GM18909 (cell line): ENCODE data around the gene IGSF5.

Experiments
- ATAC-seq: cut with Tn5 transposase; IDR thresholded peaks from one replicate; pipeline ENCODE4 v1.9.1; 2021; ENCODE audit warnings: mild to moderate bottlenecking; ENCODE audit not compliant: unreplicated experiment, poor library complexity

The IGSF5 gene

DNA sequence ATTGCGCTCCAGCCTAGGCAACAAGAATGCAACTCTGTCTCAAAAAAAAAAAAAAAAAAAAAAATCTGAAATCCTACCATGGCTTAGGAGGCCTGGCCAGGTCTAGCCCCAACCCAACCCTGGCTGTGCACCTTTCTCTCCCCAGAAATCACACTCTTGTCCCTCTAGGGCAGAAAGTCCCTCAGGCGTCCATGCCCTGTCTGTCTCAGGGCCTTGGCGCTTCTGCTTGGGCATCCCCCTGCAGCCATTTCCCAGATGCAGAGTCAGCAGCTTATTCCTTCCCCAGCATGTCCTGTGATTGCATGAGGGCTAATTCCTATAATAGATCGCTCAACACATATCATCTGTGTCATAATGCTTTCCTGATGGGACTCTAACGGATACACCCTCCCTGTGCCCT is 65.0 kb downstream of the IGSF5 start:
- no peak for ATAC-seq

DNA sequence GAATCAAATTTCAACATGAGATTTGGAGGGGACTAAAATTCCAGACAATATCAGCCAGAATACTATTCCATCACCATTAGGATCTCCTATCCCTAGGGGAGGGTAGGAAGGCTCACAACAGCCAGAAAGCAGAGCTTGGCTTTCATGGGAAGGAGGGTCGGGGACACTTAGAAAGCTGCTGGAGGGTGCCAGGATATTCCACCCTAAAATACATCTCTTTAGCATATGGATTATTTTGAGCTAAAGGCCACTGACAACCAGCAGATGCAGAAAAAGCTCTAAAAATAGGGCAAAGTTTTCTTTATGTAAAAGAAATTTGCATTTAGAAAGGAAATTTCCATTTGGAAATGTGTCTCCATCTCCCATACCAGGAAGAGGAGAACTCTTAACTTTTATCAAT is 68.0 kb downstream of the IGSF5 start:
- no peak for ATAC-seq

DNA sequence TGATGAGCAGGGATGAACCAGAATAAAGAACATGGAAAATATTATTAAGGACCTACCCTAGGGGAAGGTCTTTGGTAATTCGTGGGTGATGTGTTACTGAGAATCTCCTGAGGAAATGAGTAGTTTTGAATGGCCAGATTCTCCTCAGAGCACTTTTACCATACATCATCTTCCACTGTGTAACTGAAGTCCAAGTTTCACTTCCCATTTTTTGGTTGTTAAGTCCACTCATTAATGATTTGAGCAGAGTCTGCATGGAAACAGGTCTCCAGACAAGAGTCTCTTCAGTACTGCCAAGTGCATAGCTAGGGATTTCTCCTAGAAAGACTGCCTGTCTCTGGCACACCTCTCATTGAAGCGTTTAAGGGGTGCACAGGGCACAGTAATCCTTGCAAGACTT is 73.6 kb downstream of the IGSF5 start:
- ATAC-seq, result no peak

DNA sequence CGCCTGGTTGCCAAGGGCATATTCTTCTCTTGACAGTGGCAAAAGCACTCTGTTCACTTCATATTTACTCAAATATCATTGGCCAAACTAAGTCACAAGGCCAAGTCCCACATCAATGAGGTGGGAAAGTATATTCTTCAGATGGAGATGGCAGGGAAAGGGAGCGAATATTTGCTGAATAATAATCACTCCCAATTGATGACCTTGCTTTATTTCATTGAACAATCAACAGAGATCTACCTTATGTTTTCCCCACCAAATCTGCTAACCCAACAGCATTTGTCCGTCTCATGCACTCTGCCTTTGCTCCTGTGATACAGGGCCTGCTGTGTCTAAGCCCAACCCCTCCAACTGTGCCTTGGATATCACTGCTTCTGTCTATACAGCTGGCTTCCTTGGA is 77.1 kb downstream of the IGSF5 start:
- no peak for ATAC-seq

DNA sequence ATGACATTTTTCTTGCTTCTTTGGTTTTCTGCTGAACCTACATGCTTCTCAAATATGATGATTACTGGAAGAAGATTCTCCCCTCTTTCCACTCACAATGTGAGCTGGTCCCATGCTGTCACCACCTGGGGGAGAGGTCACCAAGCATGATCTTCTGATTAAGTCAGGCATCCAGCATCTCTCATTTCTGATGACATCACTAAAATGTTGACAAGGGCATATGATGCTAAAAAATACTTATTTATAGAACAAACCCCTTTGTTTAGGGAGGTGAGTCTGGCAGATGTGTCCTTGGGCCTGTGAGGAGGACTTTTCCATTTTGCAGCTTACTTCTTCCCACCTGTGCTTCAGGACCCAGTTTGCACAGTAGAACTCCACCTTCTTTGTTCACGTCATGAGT is 80.3 kb downstream of the IGSF5 start:
- no peak for ATAC-seq

DNA sequence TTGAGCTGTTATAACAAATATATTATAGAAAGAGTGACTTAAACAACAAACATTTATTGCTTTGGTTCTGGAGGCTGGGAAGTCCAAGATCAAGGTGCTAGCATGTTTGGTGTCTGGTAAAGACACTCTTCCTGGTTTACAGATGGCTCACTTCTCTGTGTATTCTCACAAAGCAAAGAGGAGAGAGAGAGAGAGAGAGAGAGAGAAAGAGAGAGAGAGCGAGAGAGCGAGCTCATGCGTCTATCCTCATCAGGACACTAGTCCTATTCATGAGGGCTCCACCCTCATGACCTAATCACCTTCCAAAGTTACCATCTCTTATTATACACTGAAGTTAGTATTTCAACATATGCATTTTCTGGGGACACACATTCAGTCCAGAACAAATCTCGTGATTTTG is 89.6 kb downstream of the IGSF5 start:
- no peak for ATAC-seq

DNA sequence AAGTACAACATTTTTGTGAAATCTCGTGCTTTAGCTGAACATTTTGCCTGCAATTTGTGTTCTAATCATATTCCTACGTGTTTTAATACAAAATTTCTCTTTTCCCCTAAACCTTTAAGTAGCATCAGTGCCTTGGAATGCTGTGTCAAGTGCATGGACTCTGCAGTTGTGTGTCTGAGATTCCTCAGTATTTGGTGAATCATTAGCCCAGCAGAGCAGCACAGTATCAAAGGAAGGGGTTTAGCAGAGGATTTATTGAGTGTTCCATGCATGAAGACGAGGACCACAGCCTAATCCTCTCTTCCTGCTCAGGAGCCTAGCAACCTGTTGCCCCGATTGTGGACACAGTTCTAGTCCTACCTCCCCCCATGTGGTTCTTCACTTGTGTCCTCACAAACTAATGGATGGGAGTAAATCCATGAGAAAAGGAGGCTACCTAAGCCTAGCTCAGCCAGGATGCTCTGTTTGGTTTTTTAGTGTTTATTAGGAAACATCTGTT is 92.9 kb downstream of the IGSF5 start:
- no peak for ATAC-seq

DNA sequence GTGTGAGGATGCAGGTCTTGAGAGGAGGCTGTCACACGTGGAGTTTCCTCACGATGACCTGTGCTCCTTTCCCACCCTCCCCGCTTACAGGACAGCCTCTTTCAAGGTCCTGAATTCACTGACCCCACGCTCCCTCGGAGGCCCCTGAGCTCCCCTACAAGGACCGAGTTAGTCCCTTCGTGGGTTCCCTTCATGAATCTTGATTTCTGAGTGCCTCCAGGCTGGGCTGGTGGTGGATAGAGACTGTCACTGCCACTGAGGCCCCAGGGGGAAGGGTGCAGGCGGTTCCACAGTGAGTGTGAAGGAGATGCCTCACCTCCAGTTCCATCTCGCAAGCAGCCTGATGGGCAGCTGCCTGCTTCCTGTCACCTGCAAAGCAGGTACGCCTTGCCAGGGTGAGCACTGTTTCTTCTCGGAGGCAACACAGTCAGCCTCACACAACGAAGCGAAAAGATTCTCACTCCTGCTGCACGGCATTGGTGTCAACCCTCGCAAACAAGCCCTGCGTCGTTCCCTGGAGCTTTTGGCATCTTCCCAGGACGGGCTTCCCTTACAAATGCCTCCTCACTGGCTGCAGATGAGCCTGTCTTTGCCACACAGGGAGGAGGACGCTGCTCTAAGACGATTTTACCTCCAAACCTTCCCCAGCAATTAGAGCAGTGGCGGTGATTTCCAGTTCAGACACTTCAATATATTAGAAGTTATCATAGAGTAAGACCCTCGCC is 95.6 kb downstream of the IGSF5 start:
- no peak for ATAC-seq

DNA sequence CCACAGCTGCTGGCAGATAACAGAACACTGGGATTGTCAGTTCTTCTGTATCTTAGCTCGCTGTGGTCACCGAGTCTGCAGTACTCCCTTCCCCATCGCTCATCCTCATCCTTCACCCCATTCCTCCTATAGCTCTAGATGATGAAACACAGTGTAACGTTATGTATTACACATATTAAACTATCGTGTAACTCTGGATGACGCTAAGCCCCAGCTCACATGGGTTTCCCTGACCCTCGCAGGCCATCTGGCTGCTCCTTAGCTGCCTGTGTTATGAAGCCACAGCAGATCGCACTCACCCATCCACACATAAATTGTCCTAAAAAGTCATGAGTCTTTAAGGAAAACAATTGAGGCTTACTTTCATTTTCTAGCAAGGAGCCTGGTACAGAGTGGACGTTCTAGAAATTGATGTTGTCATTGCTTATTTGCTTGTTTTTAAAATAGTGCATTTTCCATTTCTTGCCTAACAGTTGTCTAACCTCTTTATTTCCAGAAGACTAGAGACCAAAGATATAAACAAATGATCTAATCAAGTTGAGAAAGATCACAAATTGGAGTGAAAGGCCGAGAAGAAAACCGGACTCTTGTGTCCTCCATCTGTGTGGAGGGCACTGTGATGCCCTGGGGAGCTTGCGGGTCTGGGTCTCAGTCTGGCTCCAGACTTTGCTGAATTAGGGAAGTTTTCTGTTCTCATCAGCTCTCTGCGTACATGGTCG is 97.9 kb downstream of the IGSF5 start:
- no peak for ATAC-seq

DNA sequence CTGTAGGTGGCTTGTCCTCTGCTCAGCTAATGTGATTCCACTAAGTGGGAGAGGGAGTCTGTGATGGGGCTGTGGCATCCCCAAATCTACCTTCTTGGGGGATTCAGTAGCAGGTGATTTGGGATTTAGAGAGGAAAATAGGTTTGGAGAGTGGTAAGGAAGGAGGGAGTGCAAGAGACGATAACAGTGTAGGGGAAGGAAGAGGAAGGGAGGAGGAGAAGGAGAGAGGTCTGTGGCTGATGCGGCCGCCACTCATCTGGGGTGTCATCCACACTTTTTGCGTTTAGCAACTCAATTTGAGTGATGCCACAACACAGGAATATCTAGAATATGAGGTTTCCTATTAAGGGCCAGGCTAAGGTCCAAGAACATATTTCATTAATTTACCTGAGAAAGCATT is 98.5 kb downstream of the IGSF5 start:
- ATAC-seq, result no peak

DNA sequence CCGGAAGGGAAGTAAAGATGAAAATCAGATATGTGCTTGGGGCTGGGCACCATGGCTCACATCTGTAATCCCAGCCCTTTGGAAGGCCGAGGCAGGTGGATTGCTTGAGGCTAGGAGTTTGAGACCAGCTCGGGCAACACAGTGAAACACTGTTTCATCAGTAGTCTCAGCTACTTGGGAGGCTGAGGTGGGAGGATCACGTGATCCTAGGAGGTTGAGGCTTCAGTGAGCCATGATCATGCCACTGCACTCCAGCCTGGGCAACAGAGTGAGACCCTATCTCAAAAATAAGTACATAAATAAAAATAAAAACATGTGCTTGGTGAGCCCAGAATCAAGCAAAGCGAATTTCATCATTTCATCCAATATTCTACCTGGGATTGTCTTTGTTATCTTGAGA is 98.9 kb downstream of the IGSF5 start:
- no peak for ATAC-seq

DNA sequence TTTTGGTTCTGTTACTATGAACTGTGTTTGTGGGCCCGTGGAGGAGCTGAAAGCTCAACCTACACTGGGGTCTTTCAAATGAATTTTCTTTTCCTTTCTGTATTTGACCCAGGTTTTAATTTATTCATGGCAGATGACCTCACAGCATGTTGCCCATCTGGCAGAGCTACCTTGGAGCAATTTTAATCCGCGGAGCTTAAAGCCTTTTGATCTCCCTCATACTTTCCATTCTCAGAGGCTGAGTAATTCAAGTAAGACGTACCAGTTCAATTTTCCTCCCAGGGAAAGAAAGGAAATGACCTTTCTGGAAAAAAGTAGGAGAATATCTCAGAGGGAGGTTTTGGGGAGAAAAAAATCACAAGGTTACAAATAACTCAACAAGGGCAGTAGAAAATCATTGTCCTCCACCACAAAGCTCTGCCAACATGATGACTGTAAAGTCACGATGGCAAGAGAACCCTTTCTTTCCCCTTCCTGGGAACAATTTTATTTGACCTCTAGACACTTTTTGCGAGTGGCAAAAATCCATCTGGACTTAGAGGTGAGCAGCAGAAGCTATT is 100.7 kb downstream of the IGSF5 start:
- ATAC-seq, result no peak

DNA sequence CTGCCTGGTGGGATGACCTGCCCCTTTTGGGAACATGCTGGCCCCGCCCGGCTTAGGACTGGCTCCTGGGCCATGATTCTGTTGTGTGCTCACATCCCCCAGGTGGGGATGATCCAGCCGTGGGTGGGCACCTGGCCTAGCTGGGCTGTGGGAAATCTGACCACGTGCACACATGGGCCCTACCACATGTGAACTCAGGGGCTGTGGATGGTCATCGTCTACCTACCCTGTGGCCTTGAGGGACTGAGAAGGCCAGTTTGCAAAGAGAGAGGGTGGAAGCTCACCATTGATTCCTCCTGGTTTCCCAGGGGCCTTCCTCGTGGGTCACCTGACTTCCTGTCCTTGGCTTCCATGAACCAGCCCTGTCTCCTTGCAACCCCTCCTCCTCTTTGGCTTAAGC is 102.9 kb downstream of the IGSF5 start:
- no peak for ATAC-seq

DNA sequence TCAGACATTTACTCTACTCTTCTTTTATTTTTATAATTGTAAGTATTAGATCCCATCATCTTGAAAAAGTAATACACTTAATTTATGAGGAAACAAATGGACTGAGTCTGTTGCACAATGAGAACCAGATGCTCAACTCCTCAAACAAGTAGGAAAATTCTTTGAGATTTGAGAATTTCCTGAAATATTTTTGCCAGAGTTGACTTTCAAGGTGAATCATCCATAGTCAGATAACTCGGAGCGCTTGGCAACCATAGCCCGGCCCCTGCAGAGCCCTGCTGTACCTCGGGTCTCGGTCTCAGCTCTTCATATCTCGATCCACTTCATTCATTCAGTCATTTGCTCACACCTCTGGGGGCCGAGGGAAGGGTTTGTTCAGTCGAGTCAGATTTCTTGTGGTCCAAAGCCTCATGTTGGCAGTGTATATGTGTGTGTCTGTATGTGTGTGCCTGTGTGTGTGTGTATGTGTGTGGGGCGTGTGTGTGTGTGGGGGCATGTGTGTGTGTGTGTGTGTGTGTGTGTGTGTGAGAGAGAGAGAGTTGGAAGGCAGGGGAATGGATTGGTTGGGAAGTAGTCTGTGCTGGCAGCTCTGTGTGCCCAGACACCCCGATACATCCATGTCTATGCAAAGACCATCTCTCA is 104.2 kb downstream of the IGSF5 start:
- ATAC-seq, result no peak

DNA sequence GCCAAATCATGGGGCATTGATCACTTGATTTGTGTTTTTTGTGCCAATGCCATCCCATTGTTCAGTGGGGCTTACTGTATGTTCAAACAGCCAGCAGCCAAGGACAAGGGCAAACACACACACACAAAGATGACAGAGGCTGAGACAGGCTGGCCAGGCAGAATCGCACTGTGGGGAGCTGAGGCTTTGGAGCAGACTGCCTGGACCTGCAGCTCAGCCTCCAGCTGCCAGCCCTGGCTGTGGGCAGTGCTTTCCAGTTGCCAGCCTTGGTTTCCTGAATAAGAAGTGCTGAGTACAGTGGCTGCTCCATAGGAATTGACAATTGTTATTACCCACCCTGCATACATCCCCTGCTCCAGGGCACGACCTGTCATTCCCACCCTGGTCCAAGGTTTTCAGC is 105.3 kb downstream of the IGSF5 start:
- ATAC-seq, result no peak

DNA sequence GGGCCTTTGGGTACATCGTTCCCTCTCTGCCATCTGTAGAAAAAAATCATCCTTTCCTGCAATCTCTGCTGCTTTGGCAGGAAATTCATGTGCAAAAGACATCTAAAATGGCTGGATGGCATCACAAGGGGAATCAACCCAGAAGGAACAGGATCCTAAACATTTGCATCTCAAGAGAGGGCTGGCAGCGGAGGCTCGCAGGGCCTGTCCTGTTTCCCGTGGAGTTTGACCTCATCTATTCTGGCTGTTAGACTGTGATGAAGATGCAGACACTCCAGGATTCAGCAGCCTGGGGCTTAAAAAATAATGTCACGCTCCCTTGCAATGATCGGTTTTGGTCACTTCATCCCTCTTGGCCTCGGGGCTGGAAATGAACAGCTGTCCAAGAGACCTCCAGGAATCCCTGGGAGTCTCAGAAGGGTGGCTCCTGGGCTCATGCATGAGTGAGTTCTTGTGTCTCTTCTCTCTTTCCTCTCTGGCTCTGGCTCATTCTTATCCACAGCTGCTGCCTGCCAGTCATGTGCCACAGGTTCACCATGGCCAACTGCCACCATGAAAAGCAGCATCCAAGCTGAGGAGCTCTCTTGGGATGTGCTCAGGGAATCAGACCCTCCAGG is 106.1 kb downstream of the IGSF5 start:
- no peak for ATAC-seq
